Measurements from ENCODE around the gene DDN.

Gene DDN

DNA sequence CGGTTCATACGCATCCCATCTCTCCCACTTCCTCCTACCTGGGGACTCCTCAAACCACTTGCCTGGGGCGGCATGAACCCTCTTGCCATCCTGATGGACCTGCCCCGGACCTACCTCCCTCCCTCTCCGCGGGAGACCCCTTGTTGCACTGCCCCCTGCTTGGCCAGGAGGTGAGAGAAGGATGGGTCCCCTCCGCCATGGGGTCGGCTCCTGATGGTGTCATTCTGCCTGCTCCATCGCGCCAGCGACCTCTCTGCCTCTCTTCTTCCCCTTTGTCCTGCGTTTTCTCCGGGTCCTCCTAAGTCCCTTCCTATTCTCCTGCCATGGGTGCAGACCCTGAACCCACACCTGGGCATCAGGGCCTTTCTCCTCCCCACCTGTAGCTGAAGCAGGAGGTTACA is 17.4 kb downstream of the DDN start:
- DNase-seq (ENCODE audit: low spot score) = no peak

DNA sequence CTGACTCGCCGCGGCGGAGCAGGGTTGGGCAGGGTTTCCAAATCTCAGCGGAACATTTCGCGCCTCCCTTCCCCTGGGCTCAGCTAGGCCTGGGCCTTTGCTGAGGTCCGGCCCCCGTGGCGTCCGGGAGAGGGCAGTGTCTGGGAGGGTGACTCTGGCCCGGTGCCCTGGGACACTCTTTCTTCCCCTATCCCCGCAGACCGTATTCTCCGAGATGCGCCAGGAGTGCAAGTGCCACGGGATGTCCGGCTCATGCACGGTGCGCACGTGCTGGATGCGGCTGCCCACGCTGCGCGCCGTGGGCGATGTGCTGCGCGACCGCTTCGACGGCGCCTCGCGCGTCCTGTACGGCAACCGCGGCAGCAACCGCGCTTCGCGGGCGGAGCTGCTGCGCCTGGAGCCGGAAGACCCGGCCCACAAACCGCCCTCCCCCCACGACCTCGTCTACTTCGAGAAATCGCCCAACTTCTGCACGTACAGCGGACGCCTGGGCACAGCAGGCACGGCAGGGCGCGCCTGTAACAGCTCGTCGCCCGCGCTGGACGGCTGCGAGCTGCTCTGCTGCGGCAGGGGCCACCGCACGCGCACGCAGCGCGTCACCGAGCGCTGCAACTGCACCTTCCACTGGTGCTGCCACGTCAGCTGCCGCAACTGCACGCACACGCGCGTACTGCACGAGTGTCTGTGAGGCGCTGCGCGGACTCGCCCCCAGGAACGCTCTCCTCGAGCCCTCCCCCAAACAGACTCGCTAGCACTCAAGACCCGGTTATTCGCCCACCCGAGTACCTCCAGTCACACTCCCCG is 18.0 kb downstream of the DDN start:
- no peak for DNase-seq (ENCODE audit: low spot score)

GRCh38 chr12:48980389-48980952 is 18.7 kb downstream of the DDN start:
- no peak for DNase-seq (ENCODE audit: low spot score)

- no peak for DNase-seq (ENCODE audit: low spot score)
Observed at GRCh38 chr12:48979602-48980388, 19.4 kb downstream of the DDN start.

- no peak for DNase-seq (ENCODE audit: low spot score)
Observed at GRCh38 chr12:48978741-48979601, 20.2 kb downstream of the DDN start.

GRCh38 chr12:48978291-48978740 is 20.9 kb downstream of the DDN start, which contains the start of gene WNT1:
WNT1 (plus strand) TSS chr12:48978322; CDS start chr12:48978651, 329 bp downstream.
- no peak for DNase-seq (ENCODE audit: low spot score)

GRCh38 chr12:48977290-48978281 is 21.6 kb downstream of the DDN start:
- DNase-seq (ENCODE audit: low spot score) = no peak

DNA sequence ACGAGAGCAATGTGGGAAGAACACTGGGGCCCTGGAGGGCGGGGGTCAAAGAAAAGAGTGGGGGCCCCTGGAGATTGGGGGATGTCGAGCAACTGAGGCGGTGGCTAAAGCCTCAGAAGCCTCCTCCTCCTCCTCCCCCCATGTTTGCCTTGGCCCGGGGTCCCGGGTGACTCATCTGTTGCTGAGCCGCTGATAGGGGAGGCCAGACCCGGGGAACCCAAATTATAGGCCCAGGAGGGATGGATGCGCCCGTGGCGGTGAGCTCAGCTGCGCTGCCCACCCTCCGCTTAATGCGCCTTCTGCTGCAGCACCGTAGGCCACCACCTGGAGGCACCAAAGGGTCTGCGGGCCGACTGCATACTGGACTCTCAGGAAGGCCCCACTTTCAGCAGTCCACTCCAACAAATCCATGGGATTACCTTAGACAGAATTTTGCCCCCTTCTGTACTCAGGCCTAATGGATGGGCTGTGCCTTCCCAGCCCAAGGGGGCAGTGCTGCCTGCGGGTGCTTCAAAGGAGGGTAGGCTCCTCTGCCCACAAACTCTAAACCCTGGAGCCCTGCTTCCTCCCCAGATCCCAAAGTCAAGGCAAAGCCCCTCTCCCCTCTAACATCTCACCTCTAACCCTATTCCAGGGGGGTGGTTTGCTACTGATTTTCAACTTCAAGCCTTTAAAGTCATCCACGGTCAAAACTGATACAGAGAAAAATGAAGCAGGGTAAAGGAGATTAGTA is 25.1 kb downstream of the DDN start:
- DNase-seq (ENCODE audit: low spot score) = no peak

- DNase-seq (ENCODE audit: low spot score) = no peak
Observed at GRCh38 chr12:48973531-48973930, 25.6 kb downstream of the DDN start.

- DNase-seq (ENCODE audit: low spot score) = no peak
Observed at GRCh38 chr12:48972952-48973483, 26.2 kb downstream of the DDN start.

DNA sequence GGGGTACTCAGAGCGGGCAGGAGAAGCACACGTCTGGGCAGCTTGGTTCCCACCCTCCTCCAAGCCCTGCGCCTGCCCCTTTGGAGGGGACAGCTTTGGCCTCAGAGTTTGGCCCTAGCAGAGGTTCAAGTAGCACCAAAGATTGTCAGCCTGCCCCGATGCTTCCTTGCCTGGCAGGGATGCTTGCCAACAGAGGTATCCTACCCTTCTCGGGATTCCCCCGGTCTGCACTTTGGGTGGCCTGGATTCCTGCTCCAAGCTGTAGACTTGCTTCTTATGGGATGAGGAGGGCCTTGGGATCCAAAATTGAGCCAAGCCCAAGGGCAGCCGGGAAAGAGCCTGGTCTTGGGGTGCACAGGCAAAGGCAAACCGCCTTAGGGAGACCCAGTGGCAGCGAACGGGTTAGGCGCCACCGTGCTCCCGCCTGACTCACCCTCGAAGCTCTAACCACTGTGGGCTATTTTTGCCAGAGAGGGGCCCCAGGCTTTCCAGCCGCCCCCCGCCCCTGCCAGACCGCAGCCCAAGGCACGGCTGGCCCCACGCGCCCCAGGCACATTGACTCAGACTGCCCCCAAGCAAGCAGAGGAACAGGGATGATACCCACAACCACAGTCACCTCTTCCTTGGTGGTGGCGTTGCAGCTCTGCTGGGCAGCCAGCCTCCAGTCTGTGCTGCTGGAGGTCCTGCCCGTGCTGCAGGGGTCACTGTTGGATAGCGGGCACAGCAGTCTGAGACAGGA is 26.8 kb downstream of the DDN start:
- DNase-seq (ENCODE audit: low spot score) = peak; percentile 50

DNA sequence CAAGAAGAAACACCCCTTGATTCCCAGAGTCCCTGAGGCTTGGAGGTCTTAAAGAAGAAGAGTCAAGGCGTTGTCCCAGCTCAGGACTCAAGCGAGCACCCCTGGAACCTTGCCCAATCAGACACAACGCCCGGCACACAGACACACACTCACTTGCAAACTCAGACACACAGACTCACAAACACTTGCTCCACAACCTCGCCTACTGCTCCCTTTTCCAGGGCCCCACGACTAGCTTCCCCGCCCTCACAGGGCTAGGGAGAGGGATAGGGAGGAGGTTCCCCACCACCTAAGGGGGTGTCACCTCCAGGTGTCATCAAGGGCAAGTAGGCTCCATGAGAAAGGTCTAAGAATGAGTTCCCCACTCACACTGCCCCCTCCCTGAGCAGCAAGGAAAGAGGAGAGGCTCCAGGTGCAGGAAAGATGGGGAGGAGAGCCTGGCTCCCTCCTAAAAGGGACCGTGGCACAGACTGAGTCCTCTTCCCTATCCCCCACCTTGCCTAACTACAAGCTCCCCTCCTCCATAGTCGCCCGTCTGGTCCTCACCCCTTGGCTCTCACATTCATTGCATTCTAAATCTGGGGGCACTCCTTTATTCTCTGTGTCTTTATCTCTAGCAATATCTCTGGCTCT is 28.4 kb downstream of the DDN start:
- no peak for DNase-seq (ENCODE audit: low spot score)

DNA sequence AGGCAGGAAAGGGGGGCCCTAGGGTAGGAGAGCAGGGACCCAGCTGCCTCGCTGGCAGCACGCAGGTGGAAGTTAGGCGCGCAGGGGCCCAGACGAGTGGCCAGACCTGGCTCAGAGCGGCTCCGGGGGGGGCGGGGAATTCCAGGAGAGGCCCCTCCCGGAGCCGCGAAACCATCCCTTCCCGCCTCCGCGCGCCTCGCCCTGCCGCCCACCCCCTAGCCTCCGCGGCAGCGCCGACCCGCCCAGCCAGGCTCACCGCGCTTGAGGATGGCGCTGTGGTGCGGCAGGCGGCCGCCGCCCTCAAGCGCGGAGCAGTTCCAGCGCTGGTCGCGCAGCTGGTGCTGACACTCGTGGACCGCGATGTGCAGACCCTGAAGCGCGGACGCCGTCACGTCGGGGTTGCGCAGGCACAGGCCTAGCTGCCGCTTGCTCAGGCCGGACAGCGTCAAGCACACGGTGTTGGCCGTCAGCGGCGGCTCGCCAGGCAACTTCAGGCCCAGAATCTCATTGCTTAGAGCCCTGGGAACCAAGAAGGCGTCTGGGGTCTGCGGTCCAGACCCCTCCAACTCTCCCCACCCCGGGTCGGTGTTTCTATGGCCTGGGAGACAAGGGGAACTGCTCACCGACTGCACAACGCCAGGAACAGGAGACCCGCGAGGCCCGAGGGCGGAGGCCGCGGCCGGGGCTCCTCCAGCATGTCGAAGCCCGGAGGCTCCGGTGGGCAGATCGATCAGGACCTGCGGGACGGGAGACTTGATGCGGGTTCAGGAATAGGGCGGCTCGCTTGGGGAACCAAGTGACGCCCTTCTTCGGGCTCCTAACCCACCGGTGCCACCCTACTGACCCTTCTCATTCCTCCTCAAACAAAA is 29.1 kb downstream of the DDN start:
- no peak for DNase-seq (ENCODE audit: low spot score)

GRCh38 chr12:48969160-48969771 is 29.9 kb downstream of the DDN start:
- no peak for DNase-seq (ENCODE audit: low spot score)

GRCh38 chr12:48968467-48968866 is 30.7 kb downstream of the DDN start:
- DNase-seq (ENCODE audit: low spot score) = no peak

GRCh38 chr12:48967991-48968390 is 31.2 kb downstream of the DDN start:
- DNase-seq (ENCODE audit: low spot score) = no peak
